Heart left ventricle (tissue), 13 donors: ENCODE measurements around the gene NUCB1.

Source experiments
- CTCF ChIP-seq, 12 donors: fragments of 200-600 bp; sonication (generic) in 4 of 12; IDR thresholded peaks; one replicate each; pipeline versions ENCODE4 v1.5.0 to v1.8.0; 2018 to 2022; ENCODE audit warnings: antibody characterized with exemption in 12 of 12, mild to moderate bottlenecking in 5 of 12
- POLR2A ChIP-seq, 2 donors: fragments of 450-650 bp; IDR thresholded peaks; one replicate each; pipeline ENCODE4 v1.6.1; 2017; ENCODE audit warnings: antibody characterized with exemption in 2 of 2, mild to moderate bottlenecking in 2 of 2, moderate library complexity in 2 of 2
- donor health status: ischemic (EF 13 %, LVEDD 7.1; RV severe dilation, severe dysfunction).
- donor health status: DM: no; HTN: yes; CAD: no.
- donor health status: DM: no; HTN: no; CAD: no.
- donor health status: ischemic (EF 25% LVEDD 6.9; RV normal size, moderate dysfunction).
- donor health status: ischemic (EF 25% LVEDD 5.7; RV mildly dilated, moderate dysfunction).
- donor health status: ischemic (EF 35%, LVEDD 5.7; RV mildly dilated, moderate dysfunction).
- donor health status: nonischemic (EF 11% LVEDD 7.7; RV severe dilation, severe dysfunction).
- donor health status: DM: yes; HTN: yes; CAD: no.
- donor health status: PGD.
- donor health status: ischemic (EF 29% LVEDD 5.4; RV normal size, mild dysfunction).
- donor health status: nonischemic (EF 23%, LVEDD 6.1; RV moderate dilation, normal function).

- no peak for TF ChIP-seq POLR2A (IDR thresholded peaks at IDR 0.05)
- no peak for TF ChIP-seq CTCF (IDR thresholded peaks at IDR 0.05)
Observed at GRCh38 chr19:48940902-48941301, 40.8 kb downstream of the NUCB1 start.
